ENCODE measurements around the gene LSM14A.

DNA sequence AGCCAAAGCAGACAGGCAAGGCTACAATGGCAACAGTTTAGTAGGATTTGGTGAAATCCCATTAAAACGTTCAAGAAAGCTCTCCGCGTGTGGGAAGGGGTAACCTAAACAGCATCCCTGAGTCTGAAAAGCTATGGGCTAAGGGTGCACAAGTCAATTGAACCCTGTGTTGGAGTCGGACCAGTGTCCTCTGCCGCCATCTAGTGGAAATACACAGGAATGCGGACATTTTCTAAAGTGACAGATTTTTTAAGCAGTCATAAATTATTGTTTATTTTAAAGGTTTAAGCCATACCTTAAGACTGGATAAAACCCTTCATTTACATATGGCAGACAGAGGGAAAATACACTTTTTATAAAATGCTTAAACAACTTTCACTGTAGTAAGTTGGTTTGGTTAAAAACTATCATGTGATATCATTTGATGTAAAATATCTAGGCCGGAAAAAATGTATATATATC is 26.5 kb upstream of the LSM14A start:
- no peak for TF ChIP-seq USF2 (CRISPR knock-in tag; IDR thresholded peaks at IDR 0.05)
- TF ChIP-seq, protein P1, sequence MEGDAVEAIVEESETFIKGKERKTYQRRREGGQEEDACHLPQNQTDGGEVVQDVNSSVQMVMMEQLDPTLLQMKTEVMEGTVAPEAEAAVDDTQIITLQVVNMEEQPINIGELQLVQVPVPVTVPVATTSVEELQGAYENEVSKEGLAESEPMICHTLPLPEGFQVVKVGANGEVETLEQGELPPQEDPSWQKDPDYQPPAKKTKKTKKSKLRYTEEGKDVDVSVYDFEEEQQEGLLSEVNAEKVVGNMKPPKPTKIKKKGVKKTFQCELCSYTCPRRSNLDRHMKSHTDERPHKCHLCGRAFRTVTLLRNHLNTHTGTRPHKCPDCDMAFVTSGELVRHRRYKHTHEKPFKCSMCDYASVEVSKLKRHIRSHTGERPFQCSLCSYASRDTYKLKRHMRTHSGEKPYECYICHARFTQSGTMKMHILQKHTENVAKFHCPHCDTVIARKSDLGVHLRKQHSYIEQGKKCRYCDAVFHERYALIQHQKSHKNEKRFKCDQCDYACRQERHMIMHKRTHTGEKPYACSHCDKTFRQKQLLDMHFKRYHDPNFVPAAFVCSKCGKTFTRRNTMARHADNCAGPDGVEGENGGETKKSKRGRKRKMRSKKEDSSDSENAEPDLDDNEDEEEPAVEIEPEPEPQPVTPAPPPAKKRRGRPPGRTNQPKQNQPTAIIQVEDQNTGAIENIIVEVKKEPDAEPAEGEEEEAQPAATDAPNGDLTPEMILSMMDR (IDR thresholded peaks at IDR 0.05): peak; percentile 78
- no peak for TF ChIP-seq SP1 (CRISPR knock-in tag; conservative IDR thresholded peaks at IDR 0.05)
- TF ChIP-seq JUN (CRISPR knock-in tag; IDR thresholded peaks at IDR 0.05): no peak
- no peak for TF ChIP-seq NR2C2 (CRISPR knock-in tag; IDR thresholded peaks at IDR 0.05)
- TF ChIP-seq, protein P2, sequence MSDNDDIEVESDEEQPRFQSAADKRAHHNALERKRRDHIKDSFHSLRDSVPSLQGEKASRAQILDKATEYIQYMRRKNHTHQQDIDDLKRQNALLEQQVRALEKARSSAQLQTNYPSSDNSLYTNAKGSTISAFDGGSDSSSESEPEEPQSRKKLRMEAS (CRISPR knock-in tag; IDR thresholded peaks at IDR 0.05): no peak
- TF ChIP-seq, protein P3, sequence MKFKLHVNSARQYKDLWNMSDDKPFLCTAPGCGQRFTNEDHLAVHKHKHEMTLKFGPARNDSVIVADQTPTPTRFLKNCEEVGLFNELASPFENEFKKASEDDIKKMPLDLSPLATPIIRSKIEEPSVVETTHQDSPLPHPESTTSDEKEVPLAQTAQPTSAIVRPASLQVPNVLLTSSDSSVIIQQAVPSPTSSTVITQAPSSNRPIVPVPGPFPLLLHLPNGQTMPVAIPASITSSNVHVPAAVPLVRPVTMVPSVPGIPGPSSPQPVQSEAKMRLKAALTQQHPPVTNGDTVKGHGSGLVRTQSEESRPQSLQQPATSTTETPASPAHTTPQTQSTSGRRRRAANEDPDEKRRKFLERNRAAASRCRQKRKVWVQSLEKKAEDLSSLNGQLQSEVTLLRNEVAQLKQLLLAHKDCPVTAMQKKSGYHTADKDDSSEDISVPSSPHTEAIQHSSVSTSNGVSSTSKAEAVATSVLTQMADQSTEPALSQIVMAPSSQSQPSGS (CRISPR knock-in tag; IDR thresholded peaks at IDR 0.05; ENCODE audit: borderline replicate concordance, low read depth): no peak
- TF ChIP-seq STAT6 (CRISPR knock-in tag; conservative IDR thresholded peaks at IDR 0.05; ENCODE audit: low read depth): no peak
- no peak for TF ChIP-seq CREB1 (CRISPR knock-in tag; IDR thresholded peaks at IDR 0.05)
- TF ChIP-seq, protein P4, sequence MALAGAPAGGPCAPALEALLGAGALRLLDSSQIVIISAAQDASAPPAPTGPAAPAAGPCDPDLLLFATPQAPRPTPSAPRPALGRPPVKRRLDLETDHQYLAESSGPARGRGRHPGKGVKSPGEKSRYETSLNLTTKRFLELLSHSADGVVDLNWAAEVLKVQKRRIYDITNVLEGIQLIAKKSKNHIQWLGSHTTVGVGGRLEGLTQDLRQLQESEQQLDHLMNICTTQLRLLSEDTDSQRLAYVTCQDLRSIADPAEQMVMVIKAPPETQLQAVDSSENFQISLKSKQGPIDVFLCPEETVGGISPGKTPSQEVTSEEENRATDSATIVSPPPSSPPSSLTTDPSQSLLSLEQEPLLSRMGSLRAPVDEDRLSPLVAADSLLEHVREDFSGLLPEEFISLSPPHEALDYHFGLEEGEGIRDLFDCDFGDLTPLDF (CRISPR knock-in tag; IDR thresholded peaks at IDR 0.05): no peak
- TF ChIP-seq RELA (CRISPR knock-in tag; IDR thresholded peaks at IDR 0.05; ENCODE audit: borderline replicate concordance): no peak
- TF ChIP-seq SOX15 (CRISPR knock-in tag; IDR thresholded peaks at IDR 0.05): no peak
- TF ChIP-seq, protein P5, sequence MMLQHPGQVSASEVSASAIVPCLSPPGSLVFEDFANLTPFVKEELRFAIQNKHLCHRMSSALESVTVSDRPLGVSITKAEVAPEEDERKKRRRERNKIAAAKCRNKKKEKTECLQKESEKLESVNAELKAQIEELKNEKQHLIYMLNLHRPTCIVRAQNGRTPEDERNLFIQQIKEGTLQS (CRISPR knock-in tag; conservative IDR thresholded peaks at IDR 0.05): no peak
- no peak for TF ChIP-seq TCF7 (CRISPR knock-in tag; IDR thresholded peaks at IDR 0.05; ENCODE audit: low read depth)
